ENCODE data around the gene RPL36. TPM values are rescaled to one million over a fixed set of nuclear protein-coding genes. Genes with fewer than 3 reads are reported as not detected.

Gene RPL36
- total RNA-seq, 1 experiment from 2014 or later = 1,504 TPM

- TF ChIP-seq FOSL1 (IDR thresholded peaks at IDR 0.05; ENCODE audit: low read depth) (no peak), ZFX (IDR thresholded peaks at IDR 0.05) (no peak)
Observed at GRCh38 chr19:5673752-5674151, 16.3 kb upstream of the RPL36 start (continued).

DNA sequence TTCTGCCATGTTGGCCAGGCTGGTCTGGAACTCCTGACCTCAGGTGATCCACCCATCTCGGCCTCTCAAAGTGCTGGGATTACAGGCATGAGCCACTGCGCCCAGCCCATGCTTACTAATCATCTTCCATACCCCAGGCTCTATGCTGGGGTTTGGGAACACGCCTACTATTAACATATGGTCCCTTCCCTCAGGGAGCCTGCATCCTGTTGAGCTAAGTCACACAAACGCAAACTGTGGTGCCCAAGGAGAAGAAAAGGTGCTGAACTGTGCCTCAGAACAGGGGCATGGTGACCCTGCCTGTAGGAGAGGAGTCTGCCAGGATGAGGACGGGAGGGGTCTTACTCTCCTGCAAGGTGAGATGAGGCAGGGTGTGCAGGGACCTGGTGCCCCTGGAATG is 15.4 kb upstream of the RPL36 start:
- Histone ChIP-seq H2AFZ (ENCODE audit: low read depth, low read length, poor library complexity, severe bottlenecking) (no peak overlapping the region), H3K4me3 (replicated peaks in 1 of 2; ENCODE audit: low read depth in 1 of 2, low read length in 2 of 2) (no peak overlapping the region), H3K27ac (ENCODE audit: low read depth, low read length) (no peak overlapping the region), H3K4me2 (ENCODE audit: low read length) (no peak overlapping the region), H3K27me3 (ENCODE audit: insufficient read depth, low read length) (no peaks in the 10 kb centered on the region), H3K9me2 (ENCODE audit: insufficient read depth) (no peaks in the 10 kb centered on the region), H4K20me1 (ENCODE audit: insufficient read depth) (no peaks in the 10 kb centered on the region), H3K79me2 (ENCODE audit: insufficient read depth, low read length) (peaks cover 7% of the 10 kb centered on the region), H3K36me3 (ENCODE audit: control insufficient read depth in 1 of 2, insufficient read depth in 2 of 2, low read length in 2 of 2) (peaks cover 0 to under 1% of the 10 kb centered on the region in 2 experiments; a peak in 1 of 4 replicates), H3K9me3 (ENCODE audit: control insufficient read depth in 1 of 2, insufficient read depth in 1 of 2, low read depth in 1 of 2, low read length in 2 of 2) (no peaks in the 10 kb centered on the region), H3K4me1 (ENCODE audit: control insufficient read depth in 1 of 2, insufficient read depth in 2 of 2, low read length in 2 of 2) (peaks cover 0 to 8% of the 10 kb centered on the region in 2 experiments; a peak in 1 of 4 replicates), H3K9ac (ENCODE audit: low read length) (no peak overlapping the region)
- intact Hi-C loops (cut with micrococcal nuclease) = no loop called here
- DNase-seq (ENCODE audit: low read depth, low spot score) (no peak), ATAC-seq (no peak)
- no TSS peak for BruUV-seq (replicated peaks)
- ChIA-PET CTCF (no interaction called here), RAD21 (ENCODE audit: low non-redundant PET in 1 of 2, low total read pairs in 2 of 2, uncharacterized antibody in 2 of 2, unreplicated experiment in 2 of 2) (no interaction called here), POLR2A (interaction anchor here (0.5 kb wide), 1 partner anchor 127 kb away, joined by 4 read pairs; no protein-coding TSS in a partner anchor)
- TF ChIP-seq SP1 (IDR thresholded peaks at IDR 0.05; ENCODE audit: low read depth) (no peak), ZNF274 (IDR thresholded peaks at IDR 0.05; ENCODE audit: low read depth, low read length) (no peak), ATF3 (IDR thresholded peaks at IDR 0.05) (no peak), EZH2phosphoT487 (IDR thresholded peaks at IDR 0.05; ENCODE audit: borderline replicate concordance) (no peak), JUND (IDR thresholded peaks at IDR 0.05) (no peak), TCF7L2 (IDR thresholded peaks at IDR 0.05; ENCODE audit: borderline replicate concordance, extremely low read depth, insufficient read depth, insufficient read length) (no peak), ELF1 (IDR thresholded peaks at IDR 0.05; ENCODE audit: borderline replicate concordance, low read depth) (no peak), EZH2 (IDR thresholded peaks at IDR 0.05) (no peak), CBX3 (IDR thresholded peaks at IDR 0.05; ENCODE audit: low read depth) (no peak), SRF (IDR thresholded peaks at IDR 0.05; ENCODE audit: low read depth) (no peak), POLR2AphosphoS5 (IDR thresholded peaks at IDR 0.05; ENCODE audit: low read depth, low read length) (no peak), POLR2A (IDR thresholded peaks at IDR 0.05; ENCODE audit: borderline replicate concordance, extremely low read depth, insufficient read depth, insufficient read length) (no peak), MAX (IDR thresholded peaks at IDR 0.05) (no peak), FOSL1 (IDR thresholded peaks at IDR 0.05; ENCODE audit: low read depth) (no peak)
- TF ChIP-seq, protein P1, sequence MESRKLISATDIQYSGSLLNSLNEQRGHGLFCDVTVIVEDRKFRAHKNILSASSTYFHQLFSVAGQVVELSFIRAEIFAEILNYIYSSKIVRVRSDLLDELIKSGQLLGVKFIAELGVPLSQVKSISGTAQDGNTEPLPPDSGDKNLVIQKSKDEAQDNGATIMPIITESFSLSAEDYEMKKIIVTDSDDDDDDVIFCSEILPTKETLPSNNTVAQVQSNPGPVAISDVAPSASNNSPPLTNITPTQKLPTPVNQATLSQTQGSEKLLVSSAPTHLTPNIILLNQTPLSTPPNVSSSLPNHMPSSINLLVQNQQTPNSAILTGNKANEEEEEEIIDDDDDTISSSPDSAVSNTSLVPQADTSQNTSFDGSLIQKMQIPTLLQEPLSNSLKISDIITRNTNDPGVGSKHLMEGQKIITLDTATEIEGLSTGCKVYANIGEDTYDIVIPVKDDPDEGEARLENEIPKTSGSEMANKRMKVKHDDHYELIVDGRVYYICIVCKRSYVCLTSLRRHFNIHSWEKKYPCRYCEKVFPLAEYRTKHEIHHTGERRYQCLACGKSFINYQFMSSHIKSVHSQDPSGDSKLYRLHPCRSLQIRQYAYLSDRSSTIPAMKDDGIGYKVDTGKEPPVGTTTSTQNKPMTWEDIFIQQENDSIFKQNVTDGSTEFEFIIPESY (IDR thresholded peaks at IDR 0.05; ENCODE audit: extremely low read depth, insufficient replicate concordance, low read length) = no peak
- TF ChIP-seq, protein P2, sequence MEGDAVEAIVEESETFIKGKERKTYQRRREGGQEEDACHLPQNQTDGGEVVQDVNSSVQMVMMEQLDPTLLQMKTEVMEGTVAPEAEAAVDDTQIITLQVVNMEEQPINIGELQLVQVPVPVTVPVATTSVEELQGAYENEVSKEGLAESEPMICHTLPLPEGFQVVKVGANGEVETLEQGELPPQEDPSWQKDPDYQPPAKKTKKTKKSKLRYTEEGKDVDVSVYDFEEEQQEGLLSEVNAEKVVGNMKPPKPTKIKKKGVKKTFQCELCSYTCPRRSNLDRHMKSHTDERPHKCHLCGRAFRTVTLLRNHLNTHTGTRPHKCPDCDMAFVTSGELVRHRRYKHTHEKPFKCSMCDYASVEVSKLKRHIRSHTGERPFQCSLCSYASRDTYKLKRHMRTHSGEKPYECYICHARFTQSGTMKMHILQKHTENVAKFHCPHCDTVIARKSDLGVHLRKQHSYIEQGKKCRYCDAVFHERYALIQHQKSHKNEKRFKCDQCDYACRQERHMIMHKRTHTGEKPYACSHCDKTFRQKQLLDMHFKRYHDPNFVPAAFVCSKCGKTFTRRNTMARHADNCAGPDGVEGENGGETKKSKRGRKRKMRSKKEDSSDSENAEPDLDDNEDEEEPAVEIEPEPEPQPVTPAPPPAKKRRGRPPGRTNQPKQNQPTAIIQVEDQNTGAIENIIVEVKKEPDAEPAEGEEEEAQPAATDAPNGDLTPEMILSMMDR (IDR thresholded peaks at IDR 0.05 in 2 of 3, conservative IDR thresholded peaks at IDR 0.05 in 1 of 3; ENCODE audit: borderline replicate concordance in 1 of 3, insufficient read depth in 1 of 3, low read depth in 2 of 3, low read length in 2 of 3) = no peak

Measured in HCT116 (cell line).